ENCODE measurements around the gene DCDC1.

DNA sequence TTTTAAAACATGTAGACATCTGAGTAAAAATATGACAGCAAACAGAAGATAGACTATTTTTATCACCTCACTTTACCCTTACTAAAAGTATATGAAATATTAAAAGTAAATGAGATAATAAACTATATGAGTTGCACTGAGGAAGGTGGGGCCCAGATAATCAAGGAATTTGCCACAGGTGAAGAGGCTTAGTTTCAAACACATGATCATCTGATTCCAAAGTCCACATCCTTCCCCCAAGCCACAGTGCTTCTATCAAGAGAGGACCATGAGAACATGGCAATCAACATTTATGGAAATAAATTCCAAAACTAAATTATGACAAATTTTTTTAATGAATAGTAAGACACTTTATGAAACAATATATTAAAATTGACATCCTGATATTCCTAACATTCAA, 384.0 kb downstream of the DCDC1 start:
- TF ChIP-seq, protein P1, sequence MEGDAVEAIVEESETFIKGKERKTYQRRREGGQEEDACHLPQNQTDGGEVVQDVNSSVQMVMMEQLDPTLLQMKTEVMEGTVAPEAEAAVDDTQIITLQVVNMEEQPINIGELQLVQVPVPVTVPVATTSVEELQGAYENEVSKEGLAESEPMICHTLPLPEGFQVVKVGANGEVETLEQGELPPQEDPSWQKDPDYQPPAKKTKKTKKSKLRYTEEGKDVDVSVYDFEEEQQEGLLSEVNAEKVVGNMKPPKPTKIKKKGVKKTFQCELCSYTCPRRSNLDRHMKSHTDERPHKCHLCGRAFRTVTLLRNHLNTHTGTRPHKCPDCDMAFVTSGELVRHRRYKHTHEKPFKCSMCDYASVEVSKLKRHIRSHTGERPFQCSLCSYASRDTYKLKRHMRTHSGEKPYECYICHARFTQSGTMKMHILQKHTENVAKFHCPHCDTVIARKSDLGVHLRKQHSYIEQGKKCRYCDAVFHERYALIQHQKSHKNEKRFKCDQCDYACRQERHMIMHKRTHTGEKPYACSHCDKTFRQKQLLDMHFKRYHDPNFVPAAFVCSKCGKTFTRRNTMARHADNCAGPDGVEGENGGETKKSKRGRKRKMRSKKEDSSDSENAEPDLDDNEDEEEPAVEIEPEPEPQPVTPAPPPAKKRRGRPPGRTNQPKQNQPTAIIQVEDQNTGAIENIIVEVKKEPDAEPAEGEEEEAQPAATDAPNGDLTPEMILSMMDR (IDR thresholded peaks at IDR 0.05): no peak
- no peak for TF ChIP-seq EP300 (IDR thresholded peaks at IDR 0.05)
- TF ChIP-seq POLR2AphosphoS5 (IDR thresholded peaks at IDR 0.05): no peak

All from esophagus muscularis mucosa (tissue), 4 donors.